NCI-H2196 treated with DMSO at 0.1 percent for 48 hours (cell line): ENCODE results near the gene ABI3BP.
"Not testable (repeated sequence)": the region's sequence is repeated elsewhere in the genome, so short reads cannot be mapped to it uniquely, and the experiment has no call there.

Experiments
- DNase-seq: peaks from one replicate; lab custom pipeline; 2025; ENCODE audit not compliant: unreplicated experiment; lab: John Stamatoyannopoulos, UW

The ABI3BP gene, protein sequence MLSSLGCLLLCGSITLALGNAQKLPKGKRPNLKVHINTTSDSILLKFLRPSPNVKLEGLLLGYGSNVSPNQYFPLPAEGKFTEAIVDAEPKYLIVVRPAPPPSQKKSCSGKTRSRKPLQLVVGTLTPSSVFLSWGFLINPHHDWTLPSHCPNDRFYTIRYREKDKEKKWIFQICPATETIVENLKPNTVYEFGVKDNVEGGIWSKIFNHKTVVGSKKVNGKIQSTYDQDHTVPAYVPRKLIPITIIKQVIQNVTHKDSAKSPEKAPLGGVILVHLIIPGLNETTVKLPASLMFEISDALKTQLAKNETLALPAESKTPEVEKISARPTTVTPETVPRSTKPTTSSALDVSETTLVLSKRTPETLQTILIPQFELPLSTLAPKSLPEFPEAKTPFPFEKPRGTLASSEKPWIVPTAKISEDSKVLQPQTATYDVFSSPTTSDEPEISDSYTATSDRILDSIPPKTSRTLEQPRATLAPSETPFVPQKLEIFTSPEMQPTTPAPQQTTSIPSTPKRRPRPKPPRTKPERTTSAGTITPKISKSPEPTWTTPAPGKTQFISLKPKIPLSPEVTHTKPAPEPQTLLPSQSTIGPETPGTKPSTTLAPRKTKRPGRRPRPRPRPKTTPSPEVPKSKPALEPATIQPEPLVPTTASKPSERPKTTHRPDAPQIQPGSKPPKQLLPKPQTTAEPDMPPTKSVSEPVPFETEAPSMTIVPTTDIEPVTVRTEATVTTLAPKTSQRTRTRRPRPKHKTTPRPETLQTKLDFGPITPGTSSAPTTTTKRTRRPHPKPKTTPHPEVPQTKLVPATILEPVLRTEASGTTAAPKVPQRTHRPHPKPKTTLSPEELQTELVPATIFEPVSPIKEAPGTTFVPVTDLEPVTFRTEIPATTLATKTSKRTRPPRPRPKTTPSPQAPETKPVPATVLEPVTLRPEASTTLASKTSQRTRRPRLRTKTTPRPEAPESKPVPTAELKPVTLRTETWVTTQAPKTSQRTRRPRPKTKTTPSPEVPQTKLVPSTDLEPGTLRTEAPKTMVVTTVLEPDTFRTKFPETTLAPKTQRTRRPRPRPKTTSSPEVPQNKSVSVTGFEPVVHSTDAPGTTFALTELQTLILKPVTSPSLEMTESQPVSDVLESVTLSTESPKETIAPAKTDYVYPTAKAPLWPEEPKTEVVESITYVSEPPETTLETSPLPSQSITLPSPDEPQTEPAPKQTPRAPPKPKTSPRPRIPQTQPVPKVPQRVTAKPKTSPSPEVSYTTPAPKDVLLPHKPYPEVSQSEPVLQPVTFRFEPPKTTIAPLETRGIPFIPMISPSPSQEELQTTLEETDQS (N-terminal part only)

DNA sequence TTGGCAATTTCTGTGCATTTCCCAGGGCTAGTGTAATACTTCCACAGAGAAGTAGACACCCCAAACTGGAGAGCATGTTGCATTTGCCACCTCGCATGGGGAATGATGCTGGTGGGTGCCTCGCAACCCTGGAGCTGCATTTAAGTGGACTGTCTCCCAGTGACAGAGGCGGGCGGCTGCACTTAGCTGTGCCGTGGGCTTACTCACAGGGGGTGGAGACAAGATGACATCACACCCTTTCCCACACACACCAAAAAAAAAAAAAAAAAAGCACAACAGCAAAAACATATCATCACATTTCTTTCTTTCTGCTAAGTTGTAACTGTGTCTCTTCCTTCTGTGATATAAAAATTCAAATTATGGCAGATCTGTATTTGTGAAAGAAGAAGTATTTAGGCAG, at the start of gene ABI3BP:
Gene ABI3BP, minus strand, starts transcription at position 113 of the 400 bp plus-strand sequence. Its CDS starts 37 bp downstream, at position 76.
- DNase-seq = no peak

DNA sequence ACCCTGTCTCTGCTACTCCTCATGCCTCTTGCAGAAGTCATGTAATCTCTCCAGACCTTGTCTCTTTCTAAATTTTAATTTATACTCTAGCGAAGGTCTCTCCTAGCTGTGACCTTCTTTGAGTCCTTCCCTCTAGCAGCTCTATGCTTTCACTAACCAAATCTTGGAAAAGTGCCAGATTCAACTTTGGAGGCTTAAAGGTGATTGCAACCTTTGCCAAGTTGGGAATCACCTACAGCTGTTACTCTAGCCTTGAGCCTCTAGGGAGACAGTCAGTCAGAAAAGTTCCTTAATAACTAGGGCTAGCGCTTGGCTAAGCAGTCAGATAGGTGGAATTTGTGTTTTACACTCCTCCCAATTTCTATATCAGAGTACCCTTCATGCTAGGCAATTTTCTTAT, 46.1 kb upstream of the ABI3BP start:
- no peak for DNase-seq

DNA sequence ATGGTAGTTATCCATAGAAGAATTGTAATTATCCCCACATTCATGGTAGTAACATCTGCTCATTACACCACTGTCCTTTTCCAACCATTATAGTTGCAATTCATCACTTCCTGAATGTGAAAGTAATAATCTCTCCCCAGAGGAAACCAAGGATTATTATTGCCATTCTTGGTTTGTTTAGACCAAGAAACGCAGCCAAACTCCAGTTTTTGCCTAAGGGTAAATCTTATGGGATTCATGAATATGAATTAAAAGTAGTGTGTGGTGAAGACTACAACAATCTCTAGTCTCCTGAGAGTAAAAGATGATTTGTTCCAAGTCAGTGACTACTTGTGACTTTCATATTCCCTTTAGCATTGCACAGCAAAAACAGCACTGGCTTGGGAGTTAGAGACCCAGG, 45.7 kb upstream of the ABI3BP start:
- no peak for DNase-seq

DNA sequence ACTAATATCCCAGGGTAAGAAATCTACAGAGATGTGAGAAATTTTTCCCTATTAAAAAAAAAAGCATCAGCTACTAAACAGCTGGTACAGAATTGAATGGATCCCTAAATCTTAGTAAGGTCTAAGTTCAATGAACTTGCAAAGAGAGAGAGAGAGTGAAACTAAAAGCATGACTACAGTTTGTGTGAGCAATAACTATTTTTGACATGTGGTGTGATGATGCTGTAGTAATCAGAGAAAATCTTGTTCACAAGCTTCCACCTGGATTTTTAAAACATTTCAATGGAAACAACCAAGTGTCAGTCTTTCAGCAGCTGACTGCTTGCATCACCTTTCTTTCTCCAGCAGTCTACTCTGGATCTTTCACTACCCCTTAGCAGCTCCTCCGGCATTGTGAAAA, 45.2 kb upstream of the ABI3BP start:
- no peak for DNase-seq

DNA sequence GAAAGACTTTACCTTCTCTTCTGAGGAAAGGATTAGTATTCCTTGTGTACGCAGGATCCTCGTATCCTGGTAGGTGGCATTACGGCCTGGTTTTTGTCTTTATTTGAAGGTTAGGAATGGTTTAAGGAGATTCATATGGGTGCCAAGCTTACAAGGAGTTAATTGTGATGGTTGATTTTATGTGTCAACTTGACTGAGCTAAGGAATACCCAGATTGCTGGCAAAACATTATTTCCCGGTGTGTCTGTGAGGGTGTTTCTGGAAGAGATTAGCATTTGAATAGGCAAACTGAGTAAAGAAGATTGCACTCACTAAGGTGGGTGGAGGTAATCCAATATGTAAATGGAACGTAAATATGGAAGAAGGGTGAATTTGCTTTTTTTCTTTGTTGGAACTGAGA, 44.4 kb upstream of the ABI3BP start:
- DNase-seq = no peak

DNA sequence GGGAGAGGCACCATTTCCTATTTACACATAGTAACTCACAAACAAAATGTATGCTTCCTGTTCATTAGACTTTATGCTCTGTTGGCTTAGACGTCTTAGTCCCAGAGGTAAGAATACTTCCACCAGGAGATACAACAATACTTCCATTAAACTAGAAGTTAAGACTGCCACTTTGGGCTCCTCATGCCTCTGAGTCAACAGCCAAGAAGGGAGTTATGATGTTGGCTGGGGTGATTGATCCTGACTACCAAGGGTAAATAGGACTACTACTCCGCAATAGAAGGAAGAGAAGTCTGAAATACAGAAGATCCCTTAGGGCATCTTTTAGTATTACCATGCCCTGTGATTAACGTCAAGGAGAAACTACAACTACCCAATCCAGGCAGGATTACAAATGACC, 43.5 kb upstream of the ABI3BP start:
- no peak for DNase-seq

DNA sequence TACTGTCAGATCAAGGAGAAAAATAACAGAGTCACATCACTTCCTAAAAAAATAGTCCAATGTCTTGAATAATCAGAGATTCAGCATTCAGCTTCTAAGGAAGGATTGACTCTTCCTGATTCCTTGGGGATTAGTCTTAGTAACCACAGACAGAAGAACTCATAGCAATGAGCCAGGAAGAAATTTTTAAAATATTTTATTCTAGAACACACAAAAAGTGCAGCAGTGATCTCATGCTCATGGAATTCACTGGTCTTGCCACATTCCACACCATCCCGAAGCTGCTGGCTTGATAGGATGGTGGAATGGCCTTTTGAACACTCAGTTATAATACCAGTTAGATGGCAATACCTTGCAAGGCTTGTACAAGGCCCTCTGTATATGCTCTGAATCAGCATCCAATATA, 43.0 kb upstream of the ABI3BP start:
- DNase-seq = no peak

DNA sequence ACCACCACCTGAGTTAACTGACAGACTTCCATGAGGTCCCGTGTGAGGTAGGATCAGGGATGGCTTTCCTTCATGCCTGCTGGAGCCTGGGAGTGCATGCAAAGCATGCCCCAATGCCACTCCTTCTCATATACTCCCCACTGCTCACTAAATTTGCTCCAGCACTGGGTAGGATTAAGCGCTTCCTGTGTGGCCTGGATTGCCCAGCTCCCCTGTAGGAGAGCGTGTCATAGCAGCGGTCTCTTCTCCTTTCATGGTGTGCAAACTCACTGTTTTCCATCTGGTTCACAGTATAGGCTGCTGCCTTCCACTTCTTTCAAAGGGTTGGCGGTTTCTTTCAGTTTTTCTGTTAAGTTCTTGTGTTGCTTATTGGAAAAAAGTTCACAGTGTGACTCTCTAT, 34.1 kb upstream of the ABI3BP start:
- no peak for DNase-seq

DNA sequence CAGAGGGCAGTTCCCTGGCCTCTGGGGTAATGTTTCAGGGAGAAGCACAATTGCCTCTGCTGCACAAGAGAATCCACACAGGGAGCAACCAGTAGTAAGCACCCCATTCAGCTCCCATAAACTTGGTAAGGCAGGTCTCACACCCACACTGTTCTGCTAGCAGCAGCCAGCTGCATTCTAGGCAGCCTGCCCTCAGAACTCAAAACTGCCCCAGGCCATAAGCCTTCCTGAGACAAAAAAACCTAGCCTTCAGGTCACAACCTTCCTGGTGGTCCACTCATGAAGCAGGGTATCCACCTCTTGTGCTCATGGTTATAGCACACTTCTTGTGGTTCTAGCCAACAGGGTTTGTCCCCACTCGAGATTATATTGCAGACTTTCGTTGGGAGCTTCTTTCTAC, 33.7 kb upstream of the ABI3BP start:
- no peak for DNase-seq

DNA sequence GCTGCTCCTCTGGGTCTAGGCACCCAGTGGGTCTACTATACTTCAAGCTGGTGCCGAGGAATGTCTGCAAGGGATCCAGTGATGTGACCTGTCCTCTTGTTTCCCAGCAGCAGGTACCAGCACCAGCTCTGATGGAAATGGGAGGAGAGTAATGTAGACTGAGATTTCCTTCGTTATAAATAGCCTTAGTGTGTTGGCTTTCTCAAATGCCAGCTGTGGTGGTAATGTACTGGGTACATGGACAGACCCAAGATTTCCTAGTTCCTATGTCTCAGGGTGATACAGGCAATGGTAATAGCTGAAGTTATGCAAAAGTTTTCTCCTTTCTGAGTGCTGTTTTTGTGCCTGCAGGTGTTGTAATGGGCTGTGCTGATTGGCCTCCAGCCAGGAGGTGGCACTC, 33.0 kb upstream of the ABI3BP start:
- no peak for DNase-seq

DNA sequence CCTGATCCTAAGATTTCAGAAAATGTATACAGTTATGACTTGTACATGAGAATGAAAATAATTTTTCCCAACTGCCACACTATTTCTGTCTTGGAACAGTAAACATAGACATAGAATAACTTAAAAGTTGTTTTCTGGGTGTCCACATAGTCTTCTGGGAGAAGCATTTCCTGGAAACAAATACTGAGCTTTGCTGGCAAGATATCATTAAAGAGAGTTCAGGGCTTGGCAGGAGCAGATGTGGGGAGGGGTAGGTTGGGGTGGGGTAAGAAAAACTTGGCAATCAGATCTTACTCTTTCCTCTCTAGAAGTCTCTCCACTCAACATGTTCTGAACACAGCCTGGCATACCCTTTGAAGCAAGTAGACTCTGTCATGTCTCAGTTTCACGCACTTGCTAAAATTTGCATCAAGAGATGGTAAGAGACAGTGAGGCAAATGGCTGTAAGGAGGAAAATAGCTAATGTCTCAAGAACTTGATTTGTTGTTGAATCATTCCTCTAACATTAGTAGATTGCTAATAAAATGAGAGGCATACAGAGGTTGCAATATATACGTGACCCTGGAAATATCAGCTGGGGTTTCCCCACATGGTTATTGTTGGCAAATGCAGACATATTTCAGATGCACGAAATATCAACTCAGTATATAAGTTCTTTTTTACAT, 27.3 kb upstream of the ABI3BP start:
- no peak for DNase-seq

DNA sequence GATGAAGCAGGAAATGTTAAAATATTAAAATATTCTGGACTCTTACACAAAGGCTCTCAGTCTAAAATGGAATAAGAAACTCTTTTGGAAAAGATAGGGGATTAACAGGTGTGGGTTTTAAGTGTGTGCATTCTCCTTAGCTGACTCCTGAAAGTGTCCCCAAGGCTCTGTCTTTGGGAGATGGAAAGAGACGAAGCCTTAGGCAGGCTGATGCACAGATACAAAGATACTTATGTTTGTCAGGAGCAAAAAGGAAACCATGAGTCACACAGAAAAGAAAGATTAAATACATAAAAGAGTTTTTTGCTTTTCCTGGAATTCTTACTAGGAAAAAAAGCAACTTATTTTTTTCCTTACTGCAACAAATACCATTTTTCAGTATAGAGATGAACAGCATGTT, 23.8 kb upstream of the ABI3BP start:
- no peak for DNase-seq

DNA sequence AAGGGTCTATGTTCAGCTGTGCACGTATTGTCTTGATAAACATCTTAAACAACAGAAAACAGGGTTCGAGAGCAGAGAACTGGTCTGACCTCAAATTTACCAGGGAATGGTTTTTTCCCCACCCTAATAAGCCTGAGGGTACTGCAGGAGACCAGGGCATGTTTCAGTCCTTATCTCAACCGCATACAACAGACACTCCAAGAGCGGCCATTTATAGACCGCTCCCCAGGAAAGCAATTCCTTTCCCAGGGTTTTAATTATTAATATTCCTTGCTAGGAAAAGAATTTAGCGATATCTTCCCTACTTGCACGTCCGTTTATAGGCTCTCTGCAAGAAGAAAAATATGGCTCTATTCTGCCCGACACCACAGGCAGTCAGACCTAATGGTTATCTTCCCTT, 19.1 kb upstream of the ABI3BP start:
- not testable (repeated sequence) for DNase-seq

DNA sequence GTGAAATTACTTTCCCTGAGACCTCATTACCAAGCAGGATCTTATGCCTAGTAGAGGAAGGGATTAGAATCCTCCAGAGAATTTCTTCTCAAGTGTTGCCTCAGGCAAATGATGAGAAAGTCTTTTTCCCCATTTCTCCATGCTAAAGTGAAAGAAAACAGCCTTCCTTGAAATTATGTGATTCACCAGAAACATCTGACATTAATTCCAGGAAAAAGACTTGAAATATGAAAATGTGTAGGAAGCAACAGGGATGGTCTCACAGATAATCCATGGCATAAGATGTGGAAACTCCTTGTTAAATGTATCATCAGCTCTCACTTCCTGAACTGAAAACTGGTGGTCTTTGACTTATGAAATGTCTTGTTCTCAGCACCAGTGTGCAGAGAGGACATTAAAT, 17.9 kb upstream of the ABI3BP start:
- no peak for DNase-seq

DNA sequence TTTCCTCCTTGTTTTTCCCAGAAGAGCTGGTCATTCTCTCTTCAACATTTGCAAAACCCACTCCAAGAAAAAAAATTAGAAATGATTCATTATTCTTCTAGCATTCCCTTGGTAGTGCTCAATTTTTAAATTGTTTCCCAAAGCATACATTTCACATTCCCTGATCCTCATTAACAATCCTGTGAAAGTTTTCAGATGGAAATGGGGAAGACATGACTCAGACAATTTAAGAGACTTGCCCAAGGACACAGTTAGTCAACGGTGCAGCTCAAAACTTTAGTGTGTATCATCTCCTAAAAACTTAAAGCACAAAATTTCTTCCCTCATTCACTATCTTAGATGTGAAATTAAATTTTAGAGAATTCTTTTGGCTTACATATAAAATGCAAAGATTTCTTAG, 17.1 kb upstream of the ABI3BP start:
- no peak for DNase-seq

DNA sequence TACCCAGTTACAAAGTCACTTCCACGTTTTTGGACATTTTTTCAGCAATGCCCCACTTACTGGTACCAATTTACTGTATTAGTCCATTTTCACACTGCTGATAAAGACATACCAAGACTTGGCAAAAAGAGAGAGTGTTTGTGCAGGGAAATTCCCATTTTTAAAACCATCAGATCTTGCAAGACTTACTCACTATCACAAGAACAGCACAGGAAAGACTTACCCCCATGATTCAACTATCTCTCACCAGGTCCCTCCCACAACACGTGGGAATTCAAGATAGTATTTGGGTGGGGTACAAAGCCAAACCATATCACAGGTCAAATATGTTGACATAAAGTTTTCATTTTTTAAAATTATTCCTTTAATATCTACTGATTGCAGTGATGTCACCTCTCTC, 16.2 kb upstream of the ABI3BP start:
- DNase-seq = no peak

DNA sequence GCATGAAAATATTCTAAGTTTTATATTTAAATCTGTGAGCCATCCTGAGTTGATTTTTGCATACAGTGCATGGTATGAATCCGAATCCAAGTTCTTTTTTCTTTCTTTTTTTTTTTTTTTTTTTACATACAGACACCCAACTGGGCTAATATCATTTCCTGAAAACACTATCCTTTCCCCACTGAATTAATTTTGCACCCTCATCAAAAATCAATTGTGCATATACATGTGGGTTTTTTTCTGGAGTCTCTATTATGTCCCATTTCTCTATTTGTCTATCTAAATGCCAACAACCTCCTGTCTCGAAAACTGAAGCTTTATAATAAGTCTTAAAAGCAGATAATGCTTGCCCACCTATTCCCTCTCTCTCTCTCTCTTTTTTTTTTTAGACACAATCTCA, 5.9 kb upstream of the ABI3BP start:
- no peak for DNase-seq

DNA sequence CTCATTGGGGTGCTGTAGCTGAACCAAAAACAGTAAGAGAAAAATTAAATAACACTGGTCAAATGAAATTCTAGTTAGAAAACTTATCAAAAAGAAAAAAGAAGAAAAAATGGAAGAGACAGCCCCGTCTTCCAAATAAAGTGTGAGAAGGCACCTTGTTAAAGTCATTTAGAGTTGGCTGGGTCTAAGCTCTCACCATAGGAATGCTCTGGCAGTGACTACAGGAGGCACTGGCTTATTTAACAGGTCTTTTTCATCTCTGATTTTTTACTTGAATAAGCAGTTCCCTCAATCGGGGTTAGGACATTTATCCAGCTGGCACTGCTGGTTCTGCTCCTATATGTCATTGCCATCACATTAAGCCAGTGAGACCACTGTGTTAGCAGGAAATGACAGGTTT, 1.6 kb upstream of the ABI3BP start:
- no peak for DNase-seq

DNA sequence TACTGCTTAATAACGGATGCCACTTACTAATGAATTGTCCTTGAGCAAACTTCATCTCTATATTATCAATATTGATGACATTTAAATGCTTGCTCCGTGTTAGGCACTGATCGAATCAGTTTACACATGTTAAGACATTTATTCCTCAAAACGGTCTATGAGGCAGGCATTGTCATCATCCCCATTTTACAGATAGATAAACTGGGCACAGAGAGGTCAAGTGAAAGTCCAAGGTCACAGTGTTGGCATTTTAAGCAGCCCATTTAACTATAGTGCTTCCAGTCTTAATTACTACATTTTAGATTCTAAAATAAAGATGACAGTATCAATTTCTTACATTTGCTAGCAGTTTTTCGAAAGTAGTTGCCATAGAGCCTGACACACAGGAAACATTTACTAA, 966 bp upstream of the ABI3BP start:
- no peak for DNase-seq

DNA sequence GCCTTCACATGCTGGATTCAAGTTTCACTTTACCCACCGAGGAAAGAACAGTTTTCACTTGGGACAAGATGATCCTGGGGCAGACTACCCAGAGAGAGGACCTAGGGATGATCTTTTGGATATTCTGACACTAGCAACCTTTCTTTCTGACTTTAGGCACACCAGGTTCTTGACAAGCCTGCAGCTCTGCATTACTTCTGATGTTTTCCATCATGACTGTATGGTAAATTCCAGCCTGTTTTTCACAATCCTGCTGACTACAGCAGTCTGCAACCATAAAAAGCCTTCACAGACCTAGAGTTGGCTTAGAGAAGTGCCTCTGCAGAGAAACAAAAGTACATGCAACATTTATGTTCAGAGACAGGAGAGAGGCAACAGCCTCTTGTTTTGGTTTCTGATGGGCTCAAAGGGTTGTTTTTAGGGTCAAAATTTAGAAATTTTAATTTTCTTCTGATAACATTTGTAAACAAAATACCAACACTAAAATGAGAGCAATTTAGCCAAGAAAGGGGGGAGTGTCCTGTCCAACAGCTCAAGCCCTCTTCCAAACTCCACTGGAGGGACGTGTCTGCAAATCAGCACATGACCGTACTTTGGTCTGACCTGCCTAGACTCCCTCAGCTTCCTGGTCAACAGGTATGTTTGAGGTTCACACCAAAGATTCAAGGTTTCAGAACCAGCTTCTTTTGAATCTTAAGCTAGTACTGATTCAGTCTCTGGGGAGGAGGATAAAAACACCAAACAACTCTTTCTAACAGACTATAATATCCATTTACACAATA, 799 bp downstream of the ABI3BP start:
- no peak for DNase-seq
